EH (cell line): ENCODE data around the gene HAPLN3.
A peak's percentile ranks its signal among the peaks of the same experiment; 100 is the strongest.

ENCODE experiments used
- DNase-seq: peaks from one replicate; pipeline ENCODE4 v3.0.0-alpha.2; 2015; ENCODE audit warnings: low read depth

Gene HAPLN3

GRCh38 chr15:88830016-88830415 lies 65.3 kb downstream of the HAPLN3 start:
- DNase-seq = no peak

GRCh38 chr15:88828791-88829190 lies 66.6 kb downstream of the HAPLN3 start:
- DNase-seq = peak; percentile 36
